PC-9 (cell line): Measurements from ENCODE around the gene RD3L. TPM values are rescaled to one million over a fixed set of nuclear protein-coding genes. Genes with fewer than 3 reads are reported as not detected.

Source experiments
- BruUV-seq: library from RNA; stranded (reverse); fragments of 400-500 nt; replicated peaks from 2 replicates; lab custom pipeline; 2021; lab: Mats Ljungman, UMichigan
- CTCF ChIA-PET: fragments of 300-600 bp; sonication (Branson Sonifier 250); formaldehyde crosslinking; loops from one replicate; lab custom pipeline; 2022; ENCODE audit warnings: antibody characterized with exemption; lab: Charles Lee
- POLR2A ChIA-PET: fragments of 300-600 bp; sonication (Branson Sonifier 250); formaldehyde crosslinking; loops from one replicate; lab custom pipeline; 2022; ENCODE audit warnings: antibody characterized with exemption; ENCODE audit not compliant: unreplicated experiment; lab: Charles Lee
- DNase-seq, 2 experiments: peaks; one replicate each; pipeline versions ENCODE4 v3.0.0 to v3.0.0-alpha.2; 2015 to 2022; ENCODE audit warnings: mixed read lengths in 1 of 2
- H2AFZ ChIP-seq: fragments of 200-600 bp; sonication (generic); 2 replicates; pipeline ENCODE4 v1.8.1; 2017; ENCODE audit warnings: antibody characterized with exemption
- H3F3A ChIP-seq: fragments of 200-600 bp; sonication (generic); 2 replicates; pipeline ENCODE4 v1.8.1; 2017; ENCODE audit warnings: antibody characterized with exemption, mild to moderate bottlenecking, low read depth; ENCODE audit not compliant: insufficient read depth
- H3K27ac ChIP-seq: fragments of 200-600 bp; sonication (generic); 2 replicates; pipeline ENCODE4 v1.6.1; 2016; ENCODE audit warnings: mixed run types
- H3K27me3 ChIP-seq: fragments of 200-600 bp; sonication (generic); 2 replicates; pipeline ENCODE4 v1.6.1; 2016; ENCODE audit warnings: low read depth, mixed run types; ENCODE audit not compliant: insufficient read depth
- H3K36me3 ChIP-seq: fragments of 200-600 bp; sonication (generic); 2 replicates; pipeline ENCODE4 v1.6.1; 2016; ENCODE audit warnings: low read depth, mixed run types
- H3K4me1 ChIP-seq: fragments of 200-600 bp; sonication (generic); replicated peaks from 2 replicates; pipeline ENCODE4 v1.6.1; 2016; ENCODE audit warnings: mixed run types; ENCODE audit not compliant: insufficient read depth
- H3K4me2 ChIP-seq: fragments of 200-600 bp; sonication (generic); 2 replicates; pipeline ENCODE4 v1.6.1; 2017; ENCODE audit warnings: mixed run types
- H3K4me3 ChIP-seq: fragments of 200-600 bp; sonication (generic); 2 replicates; pipeline ENCODE4 v1.6.1; 2016; ENCODE audit warnings: mixed run types
- H3K79me2 ChIP-seq: fragments of 200-600 bp; sonication (generic); 2 replicates; pipeline ENCODE4 v1.6.1; 2017; ENCODE audit warnings: low read depth, mixed run types
- H3K9me2 ChIP-seq: fragments of 200-600 bp; sonication (generic); 2 replicates; pipeline ENCODE4 v1.8.1; 2017; ENCODE audit warnings: mild to moderate bottlenecking; ENCODE audit not compliant: insufficient read depth
- H3K9me3 ChIP-seq: fragments of 200-600 bp; sonication (generic); 2 replicates; pipeline ENCODE4 v1.8.1; 2016; ENCODE audit warnings: low read depth; ENCODE audit not compliant: insufficient read depth
- H4K20me1 ChIP-seq: fragments of 200-600 bp; sonication (generic); 2 replicates; pipeline ENCODE4 v1.8.1; 2017; ENCODE audit not compliant: insufficient read depth
- CTCF ChIP-seq: fragments of 200-600 bp; sonication (generic); conservative IDR thresholded peaks from 2 replicates; pipeline ENCODE4 v1.6.1; 2017; ENCODE audit warnings: mixed run types, antibody characterized with exemption, mild to moderate bottlenecking, moderate library complexity
- EZH2 ChIP-seq: fragments of 200-600 bp; sonication (generic); IDR thresholded peaks from 2 replicates; pipeline ENCODE4 v1.8.0; 2017; ENCODE audit warnings: antibody characterized with exemption, low read depth
- intact Hi-C: fragments of 100-400 bp; cut with micrococcal nuclease; formaldehyde crosslinking; loops from one replicate; pipeline ENCODE4 v1.10.0; 2022; ENCODE audit not compliant: unreplicated experiment
- total RNA-seq: library from RNA; stranded (reverse); gene quantifications from 2 replicates; pipeline ENCODE4 v1.2.3, GENCODE V29; 2021

RD3L gene
- total RNA-seq, 1 experiment from 2014 or later = not detected

- no peaks in the 10 kb centered on the region for H3K9me2 ChIP-seq
- intact Hi-C loops = no loop called here
- POLR2A ChIA-PET = no interaction called here
Observed at GRCh38 chr14:103891667-103892215, 50.6 kb downstream of the RD3L start.

GRCh38 chr14:103890821-103891666 lies 51.3 kb downstream of the RD3L start:
- Histone ChIP-seq H3K4me3 (no peak overlapping the region), H3K36me3 (no peaks in the 10 kb centered on the region), H3F3A (peaks cover 15% of the 10 kb centered on the region; the same call in 1 of the 2 replicates), H2AFZ (no peak overlapping the region), H3K27me3 (no peaks in the 10 kb centered on the region), H3K4me2 (no peak overlapping the region), H3K27ac (no peak overlapping the region), H3K9me3 (no peaks in the 10 kb centered on the region), H4K20me1 (no peaks in the 10 kb centered on the region; the same call in 1 of the 2 replicates), H3K4me1 (peaks cover 24% of the 10 kb centered on the region), H3K9me2 (no peaks in the 10 kb centered on the region), H3K79me2 (no peaks in the 10 kb centered on the region)
- intact Hi-C loops = no loop called here
- DNase-seq = no peak
- TF ChIP-seq CTCF (no peak), EZH2 (no peak)
- BruUV-seq = no TSS peak
- POLR2A ChIA-PET = no interaction called here
- CTCF ChIA-PET = interaction anchor here (0.6 kb wide), 1 partner anchor 78 kb away, joined by 6 read pairs; no protein-coding TSS in a partner anchor

More at GRCh38 chr14:103891667-103892215, 50.6 kb downstream of the RD3L start:
- no TSS peak for BruUV-seq
- peaks cover 15% of the 10 kb centered on the region; the same call in 1 of the 2 replicates for H3F3A ChIP-seq
- H4K20me1 ChIP-seq = no peaks in the 10 kb centered on the region; the same call in 1 of the 2 replicates
- H3K4me1 ChIP-seq = peaks cover 24% of the 10 kb centered on the region
- TF ChIP-seq CTCF (no peak), EZH2 (no peak)
- H3K4me3 ChIP-seq = no peak overlapping the region
- CTCF ChIA-PET = no interaction called here
- no peaks in the 10 kb centered on the region for H3K36me3 ChIP-seq
- H3K9me3 ChIP-seq = no peaks in the 10 kb centered on the region
- H3K79me2 ChIP-seq = no peaks in the 10 kb centered on the region
- no peak overlapping the region for H3K27ac ChIP-seq
- H3K27me3 ChIP-seq = no peaks in the 10 kb centered on the region
- H3K4me2 ChIP-seq = no peak overlapping the region
- peak; percentile 37 to 50 for DNase-seq
- no peak overlapping the region for H2AFZ ChIP-seq

Other genes with a start within 250 kb of the RD3L start
- 64.1 and 65.1 TPM in 2 replicates for gene XRCC3, start 227.1 kb downstream of the RD3L start, total RNA-seq
- gene ZFYVE21, start 226.7 kb downstream of the RD3L start, total RNA-seq = 93.3 and 118 TPM in 2 replicates
- 26.5 and 36.5 TPM in 2 replicates for gene PPP1R13B, start 95.0 kb downstream of the RD3L start, total RNA-seq
- 0.15 TPM in 1 of 2 replicates, not detected in the other for gene TDRD9, start 14.1 kb downstream of the RD3L start, total RNA-seq
- gene ASPG, start 143.2 kb upstream of the RD3L start, total RNA-seq = 0.33 TPM in 1 of 2 replicates, not detected in the other
- gene KIF26A, start 196.1 kb upstream of the RD3L start, total RNA-seq = 0.17 and 0.53 TPM in 2 replicates